ENCODE data around the gene HIGD1C. TPM values are rescaled to one million over a fixed set of nuclear protein-coding genes. Genes with fewer than 3 reads are reported as not detected.
A peak's percentile ranks its signal among the peaks of the same experiment; 100 is the strongest.

HIGD1C gene
- total and polyA plus RNA-seq, 2 donors, result not detected

DNA sequence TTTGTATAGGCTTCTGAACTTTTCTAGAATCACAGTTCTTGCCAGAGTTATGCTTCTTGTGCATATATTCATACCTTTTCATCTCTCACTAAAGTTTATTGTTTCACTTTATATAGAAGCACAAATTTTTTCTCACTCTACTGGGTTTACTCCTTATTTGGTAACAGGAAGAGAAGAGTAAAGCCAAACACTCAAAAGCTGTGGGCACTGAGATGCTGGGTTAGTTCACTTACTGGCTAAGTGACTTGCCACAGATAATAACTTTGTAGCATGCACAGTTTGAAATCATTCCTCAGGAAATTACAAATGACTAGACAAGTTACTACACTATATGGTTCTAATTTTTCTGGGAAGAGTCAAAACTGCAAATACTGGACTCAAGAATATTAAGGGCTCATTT is 7.8 kb downstream of the HIGD1C start:
- Histone ChIP-seq H3K27me3 (ENCODE audit: control insufficient read depth in 2 of 2, insufficient read depth in 1 of 2, low read length in 1 of 2) (no peaks in the 10 kb centered on the region), H3K9me3 (ENCODE audit: control insufficient read depth in 2 of 2, insufficient read depth in 1 of 2, low read length in 1 of 2) (no peaks in the 10 kb centered on the region), H3K27ac (ENCODE audit: low read depth in 1 of 2, low read length in 1 of 2) (peak overlapping the region in 1 of 2 donors; percentile 76), H3K4me3 (ENCODE audit: low read length in 2 of 2) (no peak overlapping the region), H3K36me3 (ENCODE audit: control insufficient read depth in 2 of 2, insufficient read depth in 2 of 2, low read length in 1 of 2) (no peaks in the 10 kb centered on the region), H3K4me1 (ENCODE audit: control insufficient read depth in 2 of 2, insufficient read depth in 2 of 2, low read length in 2 of 2) (peaks cover 8 to 13% of the 10 kb centered on the region in 2 donors)
- peak in 6 of 9 donors; percentile 29 to 76 (median 40) for DNase-seq (ENCODE audit: low read depth in 6 of 9, low spot score in 9 of 9)

DNA sequence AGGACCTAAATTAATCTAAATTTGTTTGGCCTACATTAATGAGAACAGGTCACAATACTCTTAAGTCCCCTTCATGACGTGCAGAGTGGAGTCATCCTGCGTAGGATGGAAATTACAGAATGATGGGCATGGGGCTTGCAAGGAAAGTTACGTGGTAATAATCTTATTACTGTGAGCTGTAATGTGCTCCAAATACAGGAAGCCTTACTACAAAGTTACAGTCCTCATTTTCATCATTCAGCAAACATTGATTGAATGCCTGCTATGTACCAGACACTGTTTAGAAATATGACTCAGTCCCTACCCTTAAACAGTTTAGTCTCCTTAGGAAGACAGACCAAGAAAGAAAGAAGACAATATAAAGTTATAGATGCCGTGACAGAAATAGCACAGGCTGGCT is 9.4 kb downstream of the HIGD1C start:
- Histone ChIP-seq H3K4me3 (ENCODE audit: low read length in 2 of 2) (no peak overlapping the region), H3K27ac (ENCODE audit: low read depth in 1 of 2, low read length in 1 of 2) (no peak overlapping the region), H3K27me3 (ENCODE audit: control insufficient read depth in 2 of 2, insufficient read depth in 1 of 2, low read length in 1 of 2) (no peaks in the 10 kb centered on the region), H3K9me3 (ENCODE audit: control insufficient read depth in 2 of 2, insufficient read depth in 1 of 2, low read length in 1 of 2) (no peaks in the 10 kb centered on the region), H3K36me3 (ENCODE audit: control insufficient read depth in 2 of 2, insufficient read depth in 2 of 2, low read length in 1 of 2) (peaks cover 0 to 4% of the 10 kb centered on the region in 2 donors), H3K4me1 (ENCODE audit: control insufficient read depth in 2 of 2, insufficient read depth in 2 of 2, low read length in 2 of 2) (peaks cover 8 to 13% of the 10 kb centered on the region in 2 donors)
- 99% methylated on average over 4 of the region's 4 CpGs for WGBS
- no peak for DNase-seq (ENCODE audit: low read depth in 6 of 9, low spot score in 9 of 9)

DNA sequence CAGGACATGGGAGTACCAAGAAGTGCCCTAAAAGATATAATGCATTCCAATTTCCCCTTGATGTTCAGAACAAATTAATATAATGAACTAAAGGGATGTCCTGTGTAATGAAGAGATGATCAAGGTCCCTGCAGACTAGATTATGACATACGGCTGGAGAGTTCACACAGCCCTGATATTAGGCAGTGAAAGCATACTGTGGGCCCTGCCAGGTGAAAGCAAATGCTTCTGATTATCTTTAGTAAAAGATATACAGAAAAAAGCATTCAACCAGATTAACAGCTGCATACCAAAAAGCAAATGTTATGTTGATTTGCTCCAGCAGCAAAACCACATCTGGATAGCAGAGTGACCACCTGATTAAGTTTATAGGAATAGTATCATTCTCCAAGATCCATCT is 12.1 kb downstream of the HIGD1C start:
- no peak for DNase-seq (ENCODE audit: low read depth in 6 of 9, low spot score in 9 of 9)
- WGBS, result 99% methylated on average over 1 of the region's 1 CpG

DNA sequence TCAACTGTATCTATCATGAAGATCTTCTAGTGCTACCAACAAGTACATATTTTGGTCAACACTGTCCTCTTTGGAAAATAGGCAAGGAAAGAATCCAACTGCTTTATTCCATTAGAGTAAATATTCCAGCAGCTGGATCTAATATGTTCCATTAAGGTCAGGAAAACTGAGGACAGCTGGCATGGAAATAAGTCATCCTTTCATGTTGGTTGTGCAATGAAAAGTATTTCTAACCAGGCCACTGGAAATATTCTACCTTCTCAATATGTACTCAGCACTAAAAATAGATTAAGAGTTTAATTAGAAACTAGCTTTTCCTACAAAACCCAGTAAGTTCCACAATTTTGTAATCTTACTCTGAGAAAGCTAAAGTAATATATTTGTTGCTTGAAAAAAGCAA is 19.6 kb downstream of the HIGD1C start:
- H3K27me3 ChIP-seq (ENCODE audit: control insufficient read depth in 2 of 2, insufficient read depth in 1 of 2, low read length in 1 of 2), result no peaks in the 10 kb centered on the region
- peaks cover 9 to 20% of the 10 kb centered on the region in 2 donors for H3K36me3 ChIP-seq (ENCODE audit: control insufficient read depth in 2 of 2, insufficient read depth in 2 of 2, low read length in 1 of 2)
- H3K9me3 ChIP-seq (ENCODE audit: control insufficient read depth in 2 of 2, insufficient read depth in 1 of 2, low read length in 1 of 2), result peaks cover 0 to 8% of the 10 kb centered on the region in 2 donors
- DNase-seq (ENCODE audit: low read depth in 6 of 9, low spot score in 9 of 9), result no peak
- no peak overlapping the region for H3K4me3 ChIP-seq (ENCODE audit: low read length in 2 of 2)
- no peak overlapping the region for H3K27ac ChIP-seq (ENCODE audit: low read depth in 1 of 2, low read length in 1 of 2)
- H3K4me1 ChIP-seq (ENCODE audit: control insufficient read depth in 2 of 2, insufficient read depth in 2 of 2, low read length in 2 of 2), result no peaks in the 10 kb centered on the region

More for the DNA sequence above, 12.1 kb downstream of the HIGD1C start:
- H3K4me1 ChIP-seq (ENCODE audit: control insufficient read depth in 2 of 2, insufficient read depth in 2 of 2, low read length in 2 of 2), result peaks cover 8 to 13% of the 10 kb centered on the region in 2 donors
- H3K4me3 ChIP-seq (ENCODE audit: low read length in 2 of 2), result no peak overlapping the region
- no peak overlapping the region for H3K27ac ChIP-seq (ENCODE audit: low read depth in 1 of 2, low read length in 1 of 2)
- H3K9me3 ChIP-seq (ENCODE audit: control insufficient read depth in 2 of 2, insufficient read depth in 1 of 2, low read length in 1 of 2), result no peaks in the 10 kb centered on the region
- no peaks in the 10 kb centered on the region for H3K27me3 ChIP-seq (ENCODE audit: control insufficient read depth in 2 of 2, insufficient read depth in 1 of 2, low read length in 1 of 2)
- peaks cover 4 to 6% of the 10 kb centered on the region in 2 donors for H3K36me3 ChIP-seq (ENCODE audit: control insufficient read depth in 2 of 2, insufficient read depth in 2 of 2, low read length in 1 of 2)

DNA sequence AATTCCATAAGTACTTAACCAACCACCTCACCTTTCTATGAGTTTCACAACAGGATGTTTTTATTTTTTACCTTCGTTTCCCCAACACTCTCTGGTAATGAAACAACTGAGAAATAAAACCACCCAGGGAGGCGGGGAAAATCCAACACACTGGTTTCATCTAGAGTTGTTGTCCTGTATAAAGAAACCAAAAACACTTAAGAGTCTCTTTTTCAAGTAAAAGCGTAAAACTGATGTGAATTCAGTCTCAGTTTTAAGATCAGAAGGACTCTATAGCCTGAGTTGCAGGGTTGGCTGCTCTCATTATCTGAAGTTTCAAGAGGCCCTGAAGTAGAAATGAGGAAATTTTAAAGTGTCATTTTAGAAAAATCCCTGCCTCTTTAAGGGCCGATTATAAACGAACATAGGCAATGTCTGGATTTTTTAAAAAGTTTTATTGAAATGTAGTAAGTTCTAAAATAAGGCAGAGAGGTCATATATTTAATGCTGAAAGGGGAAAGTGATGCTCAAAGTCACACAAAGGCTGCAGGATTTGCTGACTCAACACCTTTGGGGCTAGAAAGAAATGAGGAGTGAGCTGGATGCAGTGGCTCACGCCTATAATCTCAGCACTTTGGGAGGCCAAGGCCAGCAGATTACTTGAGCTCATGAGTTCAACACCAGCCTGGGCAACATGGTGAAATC is 27.2 kb downstream of the HIGD1C start:
- H3K27ac ChIP-seq (ENCODE audit: low read depth in 1 of 2, low read length in 1 of 2), result peak overlapping the region; percentile 52 to 94
- H3K4me1 ChIP-seq (ENCODE audit: control insufficient read depth in 2 of 2, insufficient read depth in 2 of 2, low read length in 2 of 2), result peaks cover 0 to 27% of the 10 kb centered on the region in 2 donors
- H3K9me3 ChIP-seq (ENCODE audit: control insufficient read depth in 2 of 2, insufficient read depth in 1 of 2, low read length in 1 of 2), result no peaks in the 10 kb centered on the region
- H3K4me3 ChIP-seq (ENCODE audit: low read length in 2 of 2), result no peak overlapping the region
- H3K36me3 ChIP-seq (ENCODE audit: control insufficient read depth in 2 of 2, insufficient read depth in 2 of 2, low read length in 1 of 2), result peaks cover 6 to 11% of the 10 kb centered on the region in 2 donors
- peak in 1 of 9 donors; percentile 37 for DNase-seq (ENCODE audit: low read depth in 6 of 9, low spot score in 9 of 9)
- no peaks in the 10 kb centered on the region for H3K27me3 ChIP-seq (ENCODE audit: control insufficient read depth in 2 of 2, insufficient read depth in 1 of 2, low read length in 1 of 2)
- WGBS, result 89% methylated on average over 6 of the region's 6 CpGs

DNA sequence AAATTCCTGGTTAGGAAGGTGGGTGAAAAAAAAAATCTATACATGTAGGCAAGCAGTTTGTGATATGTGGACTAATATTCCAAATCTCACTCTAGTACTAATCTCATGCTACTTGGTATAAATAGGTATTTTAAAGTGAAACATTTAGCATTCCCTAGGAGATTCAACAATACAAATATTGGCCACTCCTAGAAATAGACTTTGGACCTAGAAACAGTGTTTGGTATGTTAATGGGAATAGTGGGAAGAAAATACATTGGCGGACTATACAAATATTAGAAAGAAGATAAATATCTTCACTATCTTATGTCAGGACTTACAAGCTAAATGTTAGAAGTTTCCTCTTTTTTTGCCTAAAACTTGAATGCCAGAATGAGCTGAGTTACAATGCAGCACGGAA is 28.2 kb downstream of the HIGD1C start:
- H3K36me3 ChIP-seq (ENCODE audit: control insufficient read depth in 2 of 2, insufficient read depth in 2 of 2, low read length in 1 of 2), result peaks cover 9 to 11% of the 10 kb centered on the region in 2 donors
- no peaks in the 10 kb centered on the region for H3K9me3 ChIP-seq (ENCODE audit: control insufficient read depth in 2 of 2, insufficient read depth in 1 of 2, low read length in 1 of 2)
- WGBS, result 95% methylated on average over 2 of the region's 2 CpGs
- peaks cover 0 to 27% of the 10 kb centered on the region in 2 donors for H3K4me1 ChIP-seq (ENCODE audit: control insufficient read depth in 2 of 2, insufficient read depth in 2 of 2, low read length in 2 of 2)
- H3K27me3 ChIP-seq (ENCODE audit: control insufficient read depth in 2 of 2, insufficient read depth in 1 of 2, low read length in 1 of 2), result no peaks in the 10 kb centered on the region
- DNase-seq (ENCODE audit: low read depth in 6 of 9, low spot score in 9 of 9), result no peak
- no peak overlapping the region for H3K4me3 ChIP-seq (ENCODE audit: low read length in 2 of 2)
- H3K27ac ChIP-seq (ENCODE audit: low read depth in 1 of 2, low read length in 1 of 2), result peak overlapping the region in 1 of 2 donors; percentile 94

DNA sequence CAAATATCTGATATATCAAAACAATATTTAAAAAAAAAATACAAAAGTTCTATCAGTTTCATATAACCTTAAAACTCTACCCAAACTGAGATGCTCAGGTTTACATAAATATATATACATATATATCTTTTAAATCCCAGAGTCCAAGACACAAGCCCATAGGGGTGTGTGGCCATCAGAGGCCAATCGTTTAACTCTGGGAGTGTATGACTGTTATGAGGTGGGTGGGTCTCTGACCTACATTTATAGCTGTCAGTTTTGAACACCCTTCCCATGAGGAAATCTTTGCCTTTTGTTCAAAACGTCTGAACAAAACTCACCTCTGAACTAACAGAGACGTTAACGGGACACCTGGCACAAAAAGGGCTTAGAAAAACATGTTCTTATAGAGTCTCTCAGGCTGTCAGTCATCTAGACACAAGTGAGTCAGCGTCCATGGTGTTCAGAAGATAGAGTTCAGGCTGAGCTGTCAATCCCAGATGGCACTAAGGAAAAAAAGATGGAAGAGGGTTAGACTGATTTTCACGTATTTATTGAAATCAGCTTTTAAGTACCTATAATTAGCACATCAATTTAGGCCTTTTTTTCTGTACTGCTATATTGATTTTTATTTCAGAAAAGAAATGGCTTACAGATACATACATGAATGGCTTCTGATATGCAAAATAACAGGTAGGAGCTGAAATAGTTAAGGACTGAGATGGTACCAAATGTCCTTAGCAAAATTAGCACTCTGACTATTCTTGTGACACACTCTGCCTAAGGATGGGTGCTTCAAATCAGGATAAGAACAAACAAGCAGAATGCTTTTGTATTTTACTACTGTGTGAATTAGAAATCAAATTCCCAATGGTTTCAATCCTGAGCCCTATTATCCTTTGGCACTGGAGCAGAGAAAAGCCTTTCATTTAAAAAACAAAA is 29.2 kb downstream of the HIGD1C start:
- Histone ChIP-seq H3K27me3 (ENCODE audit: control insufficient read depth in 2 of 2, insufficient read depth in 1 of 2, low read length in 1 of 2) (no peaks in the 10 kb centered on the region), H3K4me1 (ENCODE audit: control insufficient read depth in 2 of 2, insufficient read depth in 2 of 2, low read length in 2 of 2) (peaks cover 0 to 28% of the 10 kb centered on the region in 2 donors), H3K9me3 (ENCODE audit: control insufficient read depth in 2 of 2, insufficient read depth in 1 of 2, low read length in 1 of 2) (no peaks in the 10 kb centered on the region), H3K27ac (ENCODE audit: low read depth in 1 of 2, low read length in 1 of 2) (peak overlapping the region; percentile 64 to 94), H3K4me3 (ENCODE audit: low read length in 2 of 2) (no peak overlapping the region), H3K36me3 (ENCODE audit: control insufficient read depth in 2 of 2, insufficient read depth in 2 of 2, low read length in 1 of 2) (peaks cover 9 to 19% of the 10 kb centered on the region in 2 donors)
- 54% methylated on average over 6 of the region's 6 CpGs for WGBS
- DNase-seq (ENCODE audit: low read depth in 6 of 9, low spot score in 9 of 9), result peak in 6 of 9 donors; percentile 24 to 79 (median 60)

DNA sequence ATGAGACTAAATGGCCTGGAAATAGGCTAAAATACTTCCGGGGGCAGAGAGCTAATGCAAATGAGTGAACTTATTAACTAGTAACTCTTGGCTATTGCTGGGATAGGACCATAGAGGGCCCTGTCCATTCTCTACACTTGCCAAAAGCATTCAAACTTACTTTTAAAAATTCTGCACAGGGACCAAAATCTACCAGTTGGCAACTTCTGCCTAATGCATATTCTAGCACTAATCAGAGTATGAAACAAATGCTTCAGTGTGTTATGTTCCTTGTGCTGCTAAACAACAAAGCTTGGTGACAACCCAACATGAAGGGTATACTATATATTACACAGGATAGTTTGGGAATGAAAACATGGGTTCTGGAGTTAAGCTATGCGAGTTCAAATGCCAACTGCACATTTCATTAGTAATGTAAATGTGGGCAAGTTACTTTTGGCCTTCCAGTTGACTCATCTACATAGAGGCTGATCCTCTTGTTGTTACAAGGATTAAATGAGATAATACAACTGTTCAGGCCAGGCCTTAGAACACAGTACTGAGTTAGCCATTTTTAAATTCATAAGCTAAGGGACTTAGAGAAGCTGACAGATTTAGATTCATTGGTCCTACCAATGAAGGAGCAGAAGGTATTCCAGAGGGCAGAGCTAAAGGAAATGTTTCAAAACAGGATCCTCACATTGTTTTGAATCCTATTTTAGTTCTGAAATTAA is 32.4 kb downstream of the HIGD1C start:
- Histone ChIP-seq H3K27me3 (ENCODE audit: control insufficient read depth in 2 of 2, insufficient read depth in 1 of 2, low read length in 1 of 2) (no peaks in the 10 kb centered on the region), H3K36me3 (ENCODE audit: control insufficient read depth in 2 of 2, insufficient read depth in 2 of 2, low read length in 1 of 2) (peaks cover 23 to 47% of the 10 kb centered on the region in 2 donors), H3K27ac (ENCODE audit: low read depth in 1 of 2, low read length in 1 of 2) (peak overlapping the region; percentile 8 to 21), H3K4me1 (ENCODE audit: control insufficient read depth in 2 of 2, insufficient read depth in 2 of 2, low read length in 2 of 2) (peaks cover 0 to 28% of the 10 kb centered on the region in 2 donors), H3K4me3 (ENCODE audit: low read length in 2 of 2) (no peak overlapping the region), H3K9me3 (ENCODE audit: control insufficient read depth in 2 of 2, insufficient read depth in 1 of 2, low read length in 1 of 2) (no peaks in the 10 kb centered on the region)
- DNase-seq (ENCODE audit: low read depth in 6 of 9, low spot score in 9 of 9), result no peak
- WGBS, result 72% methylated on average over 2 of the region's 2 CpGs
